RPMI7951 (cell line): ENCODE measurements around the gene WAS. TPM values are rescaled to one million over a fixed set of nuclear protein-coding genes. Genes with fewer than 3 reads are reported as not detected.
A peak's percentile ranks its signal among the peaks of the same experiment; 100 is the strongest.
"Not testable (repeated sequence)": the region's sequence is repeated elsewhere in the genome, so short reads cannot be mapped to it uniquely, and the experiment has no call there.

Experiments
- DNase-seq: peaks from one replicate; pipeline ENCODE4 v3.0.0-alpha.2; 2012; ENCODE audit warnings: low read depth
- total RNA-seq: library from RNA; depleted of rRNA; stranded (reverse); fragments of >200 nt; shearing (Covaris generic); gene quantifications from 2 replicates; pipeline ENCODE4 v1.2.3, GENCODE V29; 2014

The WAS gene
- total RNA-seq, 1 experiment from 2014 or later: 0.84 TPM

- no peak for DNase-seq
Measured at GRCh38 chrX:48685416-48685815, 1.8 kb downstream of the WAS start.

- DNase-seq: no peak
Measured at GRCh38 chrX:48688531-48689150, 5.0 kb downstream of the WAS start.

- no peak for DNase-seq
Measured at GRCh38 chrX:48689208-48689920, 5.8 kb downstream of the WAS start.

GRCh38 chrX:48691746-48692145 lies 8.1 kb downstream of the WAS start:
- not testable (repeated sequence) for DNase-seq

DNA sequence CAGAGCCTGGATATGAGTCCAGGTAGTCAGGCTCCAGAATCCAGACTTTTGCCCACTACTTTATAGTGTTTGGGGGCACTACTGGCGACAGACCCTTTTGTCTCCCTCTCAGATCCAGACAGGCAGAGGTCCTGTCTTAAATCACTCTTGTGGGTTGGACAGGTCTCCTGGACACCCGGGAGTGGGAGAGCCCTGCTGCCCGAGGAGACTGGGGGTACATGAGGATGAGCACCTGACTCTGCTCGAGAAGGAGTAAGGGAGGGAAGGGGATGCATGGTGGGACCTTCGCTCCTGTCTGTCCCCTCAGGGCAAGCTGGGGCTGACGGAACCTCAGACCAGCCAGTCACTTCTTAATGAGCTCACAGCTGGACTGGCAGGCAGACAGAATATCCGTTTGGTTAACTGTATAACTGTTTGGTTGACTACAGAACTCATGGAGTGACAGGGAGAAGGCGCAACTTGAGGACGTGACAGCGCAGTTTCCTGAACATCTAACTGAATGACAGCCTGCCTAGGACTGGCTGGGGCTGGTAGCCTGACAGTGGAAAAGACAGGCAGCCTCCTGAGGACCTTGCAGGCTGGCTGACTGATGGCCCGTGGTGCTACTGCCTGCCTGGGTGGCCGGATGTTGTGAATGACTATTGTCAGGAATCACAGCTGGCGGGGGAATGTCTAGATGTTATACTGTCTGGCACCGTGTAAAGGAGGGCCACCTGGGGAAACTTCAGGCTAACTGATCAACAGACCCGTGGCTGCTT lies 11.4 kb downstream of the WAS start:
- peak; percentile 7 for DNase-seq

GRCh38 chrX:48695534-48695896 lies 11.9 kb downstream of the WAS start:
- DNase-seq: peak; percentile 44

DNA sequence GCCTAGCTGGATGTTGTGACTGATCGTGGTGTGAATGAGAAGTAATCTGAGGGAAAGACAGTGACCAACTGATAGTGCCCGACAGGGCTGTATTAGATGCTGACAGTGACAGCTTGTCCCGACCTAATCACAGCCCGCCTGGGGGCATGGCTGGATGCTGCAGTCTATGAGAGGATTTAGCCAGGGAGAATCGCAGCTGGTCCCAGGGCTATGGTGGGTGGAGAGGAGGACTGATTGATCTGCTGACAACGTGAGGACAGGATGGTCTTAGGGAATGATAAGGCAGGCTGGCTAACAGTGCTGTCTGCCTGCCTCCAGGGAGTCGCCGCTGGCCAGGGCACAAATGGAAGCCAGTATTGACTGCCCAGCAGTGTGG lies 12.3 kb downstream of the WAS start:
- peak; percentile 27 for DNase-seq

DNA sequence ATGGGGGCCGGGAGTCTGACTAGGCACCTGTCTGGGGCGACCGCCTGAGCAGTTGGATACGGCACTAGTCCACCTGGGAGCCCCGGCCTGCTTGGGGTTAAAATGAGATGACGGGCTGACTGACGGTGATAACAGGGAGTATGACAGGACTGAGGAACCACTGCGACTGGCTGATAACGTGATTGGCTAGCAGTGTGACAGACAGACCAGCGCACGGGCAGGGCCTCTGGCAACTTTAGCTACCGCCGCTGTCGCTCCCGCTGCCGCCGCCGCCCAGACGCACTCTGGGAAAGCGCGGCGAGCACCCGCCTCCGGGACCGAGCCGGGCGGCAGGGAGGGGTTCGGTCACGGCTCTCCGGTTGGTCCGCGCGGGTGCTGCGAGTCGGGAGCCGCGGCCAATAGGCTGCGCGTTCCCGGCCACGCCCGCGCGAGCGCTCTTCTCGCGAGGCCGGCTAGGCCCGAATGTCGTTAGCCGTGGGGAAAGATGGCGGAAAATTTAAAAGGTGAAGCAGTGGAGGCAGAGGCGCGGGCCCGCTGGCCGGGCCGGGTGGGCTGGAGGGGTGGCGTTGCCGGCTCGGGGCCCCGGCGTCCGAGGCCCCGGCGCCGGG lies 12.8 kb downstream of the WAS start, which contains the start of gene SUV39H1:
Gene SUV39H1 (plus strand): TSS at position 434 of the 608 bp plus-strand sequence. CDS start 51 bp downstream, at position 485.
- DNase-seq: peak; percentile 91

GRCh38 chrX:48696909-48697727 lies 13.5 kb downstream of the WAS start:
- DNase-seq: peak; percentile 79

GRCh38 chrX:48698306-48698705 lies 14.7 kb downstream of the WAS start:
- no peak for DNase-seq

GRCh38 chrX:48700246-48700645 lies 16.6 kb downstream of the WAS start:
- DNase-seq: no peak

DNA sequence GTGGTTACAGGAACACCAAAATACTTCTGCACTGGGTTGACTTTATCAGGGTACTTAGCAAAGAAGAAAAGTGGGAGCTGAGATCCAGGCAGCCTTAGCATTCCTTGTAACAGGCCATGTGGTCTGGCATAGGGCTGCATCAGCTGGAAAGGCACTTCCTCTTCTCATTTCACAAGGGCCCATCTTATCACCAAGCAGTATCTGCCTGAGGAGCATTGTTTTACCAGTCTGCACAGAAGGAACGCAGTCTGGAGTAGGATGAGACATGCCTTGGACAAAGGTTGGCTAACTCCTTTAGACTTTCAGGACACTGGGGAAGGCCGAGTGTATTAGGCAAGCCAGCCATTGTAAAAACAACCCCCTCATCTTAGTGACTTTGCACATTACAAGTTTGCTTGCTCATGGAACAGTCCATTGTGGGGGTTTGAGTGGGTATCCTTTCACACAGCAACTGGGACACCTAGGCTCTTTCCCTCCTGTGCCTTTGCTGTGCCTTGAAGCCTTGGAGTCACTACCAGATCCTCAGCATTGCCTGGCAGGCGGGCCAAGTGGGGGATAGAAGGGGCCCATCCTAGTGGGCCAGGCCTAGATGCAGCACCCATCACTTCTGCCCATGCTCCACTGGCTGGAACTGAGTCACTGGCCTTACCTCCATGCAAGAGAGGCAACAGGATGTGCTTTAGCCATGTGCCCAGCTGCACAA lies 17.5 kb downstream of the WAS start:
- DNase-seq: no peak

DNA sequence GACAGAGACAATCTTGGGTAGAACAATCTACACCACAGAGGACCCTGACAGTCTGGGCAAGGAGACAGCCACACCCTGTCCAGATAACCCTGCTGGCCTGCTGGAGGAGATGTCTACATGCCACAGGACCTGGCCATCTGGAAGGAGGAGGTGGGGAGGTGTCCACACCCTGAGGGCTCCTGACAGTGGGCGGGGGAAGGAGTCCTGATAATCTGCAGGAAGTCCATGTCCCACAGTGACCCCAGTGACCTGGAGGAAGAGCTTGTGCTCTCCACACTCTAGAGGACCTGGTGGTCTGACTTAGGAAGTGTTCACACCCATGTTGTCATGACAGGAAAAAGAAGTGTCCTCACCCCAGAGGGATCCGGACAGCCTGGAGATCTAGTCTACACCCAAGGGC lies 18.4 kb downstream of the WAS start:
- no peak for DNase-seq

GRCh38 chrX:48702716-48703115 lies 19.1 kb downstream of the WAS start:
- DNase-seq: no peak

DNA sequence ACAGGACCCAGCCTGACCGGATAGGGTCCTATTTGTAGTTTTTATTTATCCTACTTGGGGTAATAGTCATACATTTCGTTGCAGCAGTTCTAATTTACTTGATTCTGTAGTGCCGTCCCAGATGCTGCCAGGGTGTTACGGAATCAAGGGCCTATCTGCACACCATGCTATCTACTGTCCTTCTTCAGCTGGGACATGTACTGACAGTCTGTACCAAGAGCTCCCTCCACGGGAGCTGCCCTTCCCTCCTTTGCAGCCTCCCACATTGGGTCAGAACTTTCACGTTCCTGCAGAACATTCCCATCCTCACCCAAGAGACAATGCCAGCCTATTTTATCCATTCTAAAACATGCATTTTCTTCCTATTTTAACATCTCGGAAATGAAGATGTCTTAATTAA lies 19.6 kb downstream of the WAS start:
- no peak for DNase-seq

DNA sequence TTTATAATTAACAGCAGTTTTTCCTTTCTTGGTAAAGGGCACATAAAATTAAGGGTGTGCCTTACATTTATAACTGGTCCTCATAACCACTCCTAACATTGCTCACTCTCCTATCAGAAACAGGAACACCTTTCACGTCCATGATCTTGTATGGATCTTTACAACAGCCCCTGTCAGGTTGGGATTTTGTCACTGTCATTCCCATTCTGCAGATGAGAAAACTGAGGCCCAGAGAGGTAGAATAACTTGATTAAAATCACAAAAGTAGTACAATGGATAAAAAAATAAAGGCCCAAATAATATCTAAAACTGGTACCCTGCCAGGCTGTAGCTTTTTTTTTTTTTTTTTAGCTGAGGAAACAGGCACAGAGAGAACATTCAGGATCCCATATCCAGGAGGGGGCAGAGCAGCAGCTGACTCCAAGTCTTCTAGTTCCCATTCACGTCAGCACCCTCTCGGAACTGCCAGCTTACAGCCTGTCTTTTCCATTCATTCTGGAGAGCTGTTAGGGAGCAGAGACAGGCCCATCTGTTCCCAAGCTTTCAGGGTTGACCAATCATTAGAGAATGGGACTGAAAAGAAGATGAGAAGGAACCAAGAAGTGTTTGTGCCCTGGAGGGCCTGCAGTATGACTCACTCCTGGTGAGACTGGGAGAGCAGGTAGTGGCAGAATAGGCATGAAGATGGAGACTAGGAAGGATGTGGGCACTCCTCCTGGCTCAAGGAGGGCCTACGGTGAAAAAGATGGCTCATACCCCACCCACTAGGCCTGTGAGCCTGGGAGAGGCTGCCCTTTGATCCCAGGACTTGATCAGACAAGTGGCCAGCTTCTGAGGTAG lies 20.3 kb downstream of the WAS start:
- peak; percentile 94 for DNase-seq

DNA sequence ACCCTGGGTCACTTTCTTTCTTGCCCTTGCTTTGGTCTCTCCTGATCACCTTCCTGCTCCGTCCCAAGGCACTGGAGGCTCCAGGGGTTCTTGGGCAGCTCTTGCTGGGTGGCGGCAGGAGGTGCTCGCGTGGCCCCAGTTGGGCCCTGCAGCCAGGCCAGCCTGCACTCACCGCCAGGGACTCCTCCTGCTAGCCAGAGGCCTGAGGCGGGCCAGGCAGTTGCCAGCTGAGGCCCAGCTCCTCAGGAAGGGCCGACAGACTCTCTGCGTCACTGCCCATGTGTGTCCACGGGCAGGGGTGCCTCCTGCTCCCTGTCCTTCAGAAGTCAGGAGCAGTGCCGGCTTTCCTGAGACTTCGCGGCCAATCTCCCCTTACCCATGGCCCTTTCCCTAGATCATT lies 22.3 kb downstream of the WAS start:
- no peak for DNase-seq

DNA sequence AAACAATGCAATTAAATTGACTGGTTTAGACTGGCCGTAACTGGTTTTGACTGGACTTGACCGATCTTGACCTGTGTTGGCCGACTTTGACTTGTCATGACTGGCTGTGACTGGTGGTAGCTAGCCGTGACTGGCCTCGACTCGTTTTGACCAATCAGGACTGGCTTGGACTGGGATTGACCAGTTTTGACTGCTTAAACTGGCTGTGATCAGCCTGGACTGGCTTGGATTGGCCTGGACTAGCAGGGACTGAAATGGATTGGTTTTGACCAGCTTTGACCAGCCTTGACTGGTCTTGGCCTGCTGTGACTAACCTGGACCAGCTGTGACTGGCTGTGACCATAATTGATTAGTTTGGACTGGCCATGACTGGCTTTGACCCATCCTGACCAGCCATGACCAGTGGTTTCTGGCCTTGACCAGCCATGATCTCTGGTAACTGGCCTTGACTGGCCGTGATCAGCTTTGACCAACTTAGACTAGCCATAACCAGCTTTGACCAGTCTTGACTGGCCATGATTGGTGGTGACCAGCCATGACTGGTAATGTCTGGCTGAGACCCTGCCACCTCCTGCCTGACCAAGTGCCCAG lies 26.0 kb downstream of the WAS start:
- no peak for DNase-seq

- no peak for DNase-seq
Measured at GRCh38 chrX:48711162-48711928, 27.7 kb downstream of the WAS start.
